Ishikawa (cell line): ENCODE results near the gene SRRM2.
A peak's percentile ranks its signal among the peaks of the same experiment; 100 is the strongest.

Experiments
- CEBPB ChIP-seq: IDR thresholded peaks from 2 replicates; pipeline ENCODE4 v1.6.1; 2012
- CREB1 ChIP-seq: IDR thresholded peaks from 2 replicates; pipeline ENCODE4 v1.6.1; 2012; ENCODE audit warnings: low read depth
- EGR1 ChIP-seq: IDR thresholded peaks from 2 replicates; pipeline ENCODE4 v1.6.1; 2012
- EP300 ChIP-seq: IDR thresholded peaks from 2 replicates; pipeline ENCODE4 v1.6.1; 2012; ENCODE audit warnings: borderline replicate concordance
- FOXM1 ChIP-seq: IDR thresholded peaks from 2 replicates; pipeline ENCODE4 v1.6.1; 2012; ENCODE audit warnings: low read depth, borderline replicate concordance
- MAX ChIP-seq: IDR thresholded peaks from 2 replicates; pipeline ENCODE4 v1.6.1; 2012
- NFIC ChIP-seq: IDR thresholded peaks from 2 replicates; pipeline ENCODE4 v1.6.1; 2012
- RAD21 ChIP-seq: IDR thresholded peaks from 2 replicates; pipeline ENCODE4 v1.6.1; 2012; ENCODE audit warnings: low read depth
- REST ChIP-seq: IDR thresholded peaks from 2 replicates; pipeline ENCODE4 v1.6.1; 2012; ENCODE audit warnings: low read depth, mild to moderate bottlenecking
- TAF1 ChIP-seq: IDR thresholded peaks from 2 replicates; pipeline ENCODE4 v1.6.1; 2012; ENCODE audit warnings: low read depth, mild to moderate bottlenecking
- TCF12 ChIP-seq: IDR thresholded peaks from 2 replicates; pipeline ENCODE4 v1.6.1; 2012; ENCODE audit warnings: low read depth
- TEAD4 ChIP-seq: IDR thresholded peaks from 2 replicates; pipeline ENCODE4 v1.6.1; 2012
- USF1 ChIP-seq: IDR thresholded peaks from 2 replicates; pipeline ENCODE4 v1.6.1; 2012
- YY1 ChIP-seq: IDR thresholded peaks from 2 replicates; pipeline ENCODE4 v1.6.1; 2012; ENCODE audit warnings: low read depth
- ZBTB7A ChIP-seq: IDR thresholded peaks from 2 replicates; pipeline ENCODE4 v1.6.1; 2012; ENCODE audit warnings: low read depth

Gene SRRM2

GRCh38 chr16:2809149-2809760 is 56.8 kb downstream of the SRRM2 start:
- no peak for TF ChIP-seq YY1
- no peak for TF ChIP-seq CREB1
- TF ChIP-seq REST = no peak
- no peak for TF ChIP-seq EP300

GRCh38 chr16:2810651-2811050 is 58.2 kb downstream of the SRRM2 start:
- no peak for TF ChIP-seq EGR1

- TF ChIP-seq USF1 (peak; percentile 34; the same call in 1 of the 2 replicates), MAX (no peak)
Measured at GRCh38 chr16:2811703-2812471, 59.4 kb downstream of the SRRM2 start.

- TF ChIP-seq TAF1 (no peak), TCF12 (no peak), RAD21 (no peak), USF1 (no peak), ZBTB7A (no peak), REST (no peak), CEBPB (no peak), TEAD4 (no peak), EP300 (no peak), CREB1 (no peak), YY1 (no peak), MAX (no peak), EGR1 (no peak), FOXM1 (no peak), NFIC (no peak)
Measured at GRCh38 chr16:2813771-2814221, 61.4 kb downstream of the SRRM2 start.

- no peak for TF ChIP-seq REST
- TF ChIP-seq CREB1 = no peak
- TF ChIP-seq EP300 = no peak
- no peak for TF ChIP-seq USF1
- TF ChIP-seq TAF1 = no peak
- TF ChIP-seq TEAD4 = no peak
- no peak for TF ChIP-seq TCF12
- TF ChIP-seq FOXM1 = no peak
- no peak for TF ChIP-seq CEBPB
- no peak for TF ChIP-seq RAD21
- TF ChIP-seq NFIC = no peak
Measured at GRCh38 chr16:2814551-2815298, 62.3 kb downstream of the SRRM2 start.
